OCI-LY1 (cell line): Measurements from ENCODE around the gene NR1H3.

Experiments
- H2AFZ ChIP-seq: fragments of 200-600 bp; sonication (generic), shearing (Covaris generic); 2 replicates; pipeline ENCODE4 v1.6.0; 2014; ENCODE audit warnings: antibody characterized with exemption, mild to moderate bottlenecking, low read length
- H3F3A ChIP-seq: fragments of 200-600 bp; sonication (generic), shearing (Covaris generic); 2 replicates; pipeline ENCODE4 v1.6.0; 2014; ENCODE audit warnings: mild to moderate bottlenecking, antibody characterized with exemption, low read length, moderate library complexity; ENCODE audit not compliant: insufficient read depth
- H3K27ac ChIP-seq: fragments of 200-600 bp; sonication (generic); 2 replicates; pipeline ENCODE4 v1.5.1; 2014; ENCODE audit warnings: low read length, mixed run types, mild to moderate bottlenecking, low read depth; ENCODE audit not compliant: poor library complexity, severe bottlenecking
- H3K27me3 ChIP-seq: fragments of 200-600 bp; sonication (generic); 2 replicates; pipeline ENCODE4 v1.6.0; 2014; ENCODE audit warnings: antibody characterized with exemption, mild to moderate bottlenecking, low read length, moderate library complexity; ENCODE audit not compliant: insufficient read depth
- H3K36me3 ChIP-seq: fragments of 200-600 bp; sonication (generic); 2 replicates; pipeline ENCODE4 v1.6.1; 2014; ENCODE audit warnings: mild to moderate bottlenecking, antibody characterized with exemption, low read length, moderate library complexity, mixed read lengths; ENCODE audit not compliant: insufficient read depth
- H3K4me1 ChIP-seq: fragments of 200-600 bp; sonication (generic); 2 replicates; pipeline ENCODE4 v1.5.1; 2014; ENCODE audit warnings: mild to moderate bottlenecking, low read length, moderate library complexity; ENCODE audit not compliant: insufficient read depth, severe bottlenecking
- H3K4me2 ChIP-seq: fragments of 200-600 bp; sonication (generic), shearing (Covaris generic); 2 replicates; pipeline ENCODE4 v1.6.1; 2014; ENCODE audit warnings: low read length
- H3K4me3 ChIP-seq: fragments of 200-600 bp; sonication (generic); 2 replicates; pipeline ENCODE4 v1.5.1; 2014; ENCODE audit warnings: low read length, low read depth, mild to moderate bottlenecking, mixed read lengths; ENCODE audit not compliant: poor library complexity, severe bottlenecking
- H3K79me2 ChIP-seq: fragments of 200-600 bp; shearing (Covaris generic); 2 replicates; pipeline ENCODE4 v1.6.1; 2016; ENCODE audit warnings: mixed run types, low read length, mixed read lengths; ENCODE audit not compliant: insufficient read depth
- H3K9ac ChIP-seq: fragments of 200-600 bp; sonication (generic), shearing (Covaris generic); 2 replicates; pipeline ENCODE4 v1.6.1; 2014; ENCODE audit warnings: mild to moderate bottlenecking, low read length, mixed read lengths
- H3K9me2 ChIP-seq: fragments of 200-600 bp; sonication (generic), shearing (Covaris generic); 2 replicates; pipeline ENCODE4 v1.6.1; 2014; ENCODE audit warnings: low read depth, mild to moderate bottlenecking, low read length, mixed read lengths
- H3K9me3 ChIP-seq: fragments of 200-600 bp; shearing (Covaris generic); 2 replicates; pipeline ENCODE4 v1.6.1; 2014; ENCODE audit warnings: low read length, mixed read lengths
- H4K20me1 ChIP-seq: fragments of 200-600 bp; sonication (generic), shearing (Covaris generic); 2 replicates; pipeline ENCODE4 v1.6.0; 2016; ENCODE audit warnings: mild to moderate bottlenecking, low read length; ENCODE audit not compliant: insufficient read depth
- CTCF ChIP-seq: fragments of 200-600 bp; sonication (generic), shearing (Covaris generic); IDR thresholded peaks from 2 replicates; pipeline ENCODE4 v1.5.1; 2017; ENCODE audit warnings: mild to moderate bottlenecking, antibody characterized with exemption, low read length, moderate library complexity, mixed read lengths
- EZH2 ChIP-seq: fragments of 200-600 bp; sonication (generic), shearing (Covaris generic); IDR thresholded peaks from 2 replicates; pipeline ENCODE4 v1.8.0; 2017; ENCODE audit warnings: borderline replicate concordance, mixed run types, mild to moderate bottlenecking, antibody characterized with exemption, low read length, moderate library complexity, mixed read lengths

NR1H3 gene

GRCh38 chr11:47253660-47254059 is 4.1 kb upstream of the NR1H3 start:
- Histone ChIP-seq H3K4me1 (peaks cover 11% of the 10 kb centered on the region), H3K36me3 (no peaks in the 10 kb centered on the region), H4K20me1 (no peaks in the 10 kb centered on the region), H3K9me2 (no peaks in the 10 kb centered on the region), H2AFZ (no peak overlapping the region), H3F3A (no peaks in the 10 kb centered on the region), H3K4me3 (no peak overlapping the region), H3K27ac (no peak overlapping the region), H3K27me3 (no peaks in the 10 kb centered on the region), H3K79me2 (no peaks in the 10 kb centered on the region), H3K9ac (no peak overlapping the region), H3K4me2 (no peak overlapping the region), H3K9me3 (no peaks in the 10 kb centered on the region)
- no peak for TF ChIP-seq CTCF
- TF ChIP-seq EZH2, result no peak

- no peak overlapping the region for H3K4me2 ChIP-seq
- H3K4me1 ChIP-seq, result peaks cover 8% of the 10 kb centered on the region
- no peak overlapping the region for H3K27ac ChIP-seq
- no peaks in the 10 kb centered on the region for H3K9me3 ChIP-seq
- no peaks in the 10 kb centered on the region for H3F3A ChIP-seq
- no peaks in the 10 kb centered on the region for H4K20me1 ChIP-seq
- H3K36me3 ChIP-seq, result no peaks in the 10 kb centered on the region
- TF ChIP-seq EZH2, result no peak
- TF ChIP-seq CTCF, result no peak
- H3K4me3 ChIP-seq, result no peak overlapping the region
- no peak overlapping the region for H3K9ac ChIP-seq
- peaks cover 4% of the 10 kb centered on the region; the same call in 1 of the 2 replicates for H3K27me3 ChIP-seq
- no peaks in the 10 kb centered on the region for H3K79me2 ChIP-seq
- no peak overlapping the region for H2AFZ ChIP-seq
- no peaks in the 10 kb centered on the region for H3K9me2 ChIP-seq
Observed at GRCh38 chr11:47254386-47254785, 3.4 kb upstream of the NR1H3 start.

- Histone ChIP-seq H3K36me3 (no peaks in the 10 kb centered on the region), H3K4me1 (no peaks in the 10 kb centered on the region)
Observed at GRCh38 chr11:47256374-47256773, 1.4 kb upstream of the NR1H3 start.

More at GRCh38 chr11:47256374-47256773, 1.4 kb upstream of the NR1H3 start:
- H3K9ac ChIP-seq, result no peak overlapping the region
- TF ChIP-seq CTCF, result no peak
- TF ChIP-seq EZH2, result no peak
- no peak overlapping the region for H3K4me2 ChIP-seq
- H3K79me2 ChIP-seq, result no peaks in the 10 kb centered on the region
- H3K4me3 ChIP-seq, result no peak overlapping the region
- peaks cover 4% of the 10 kb centered on the region; the same call in 1 of the 2 replicates for H3K27me3 ChIP-seq
- no peaks in the 10 kb centered on the region for H3K9me2 ChIP-seq
- H4K20me1 ChIP-seq, result no peaks in the 10 kb centered on the region
- no peak overlapping the region for H2AFZ ChIP-seq
- H3F3A ChIP-seq, result no peaks in the 10 kb centered on the region
- H3K27ac ChIP-seq, result no peak overlapping the region
- H3K9me3 ChIP-seq, result no peaks in the 10 kb centered on the region
